Measurements from ENCODE around the gene ARHGEF10L. TPM values are rescaled to one million over a fixed set of nuclear protein-coding genes. Genes with fewer than 3 reads are reported as not detected.

The ARHGEF10L gene
- total RNA-seq, 1 donor from 2014 or later: 16.7 TPM

DNA sequence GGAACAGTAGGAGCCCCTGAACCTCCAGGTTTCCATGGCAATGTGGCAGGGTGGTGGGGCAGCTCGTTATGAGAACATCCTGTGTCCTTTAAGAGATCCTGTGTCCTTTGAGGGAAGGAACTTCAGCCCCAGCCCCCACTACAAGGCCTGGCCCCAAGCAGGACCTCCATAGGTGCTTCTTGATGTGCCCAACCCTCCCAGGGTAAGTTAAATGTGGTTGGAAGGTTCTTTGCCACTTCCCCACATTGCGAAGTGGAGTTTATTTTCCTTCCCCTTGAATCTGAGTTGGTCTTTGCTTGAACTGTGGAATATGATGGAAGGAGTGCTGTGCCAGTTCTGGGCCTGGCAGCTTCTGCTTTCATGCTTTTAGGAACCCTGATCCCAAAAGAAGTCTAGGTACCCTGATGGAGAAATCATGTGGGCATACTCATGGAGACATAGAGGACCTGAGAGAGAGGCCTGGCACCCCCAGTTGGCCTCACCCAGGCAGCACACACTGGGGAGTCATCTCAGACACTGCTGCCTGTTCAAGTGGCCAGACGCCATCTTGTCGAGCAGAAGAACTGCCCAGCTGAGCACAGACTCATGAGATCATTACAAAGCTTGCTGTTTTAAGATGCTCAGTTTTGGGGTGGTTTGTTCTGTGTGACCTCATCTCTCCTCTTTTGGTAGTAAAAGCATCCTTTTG, 171.5 kb downstream of the ARHGEF10L start:
- Histone ChIP-seq H3K27me3 (ENCODE audit: control insufficient read depth in 3 of 3, insufficient read depth in 3 of 3, low read length in 3 of 3) (peaks cover 0 to 13% (median 8%) of the 10 kb centered on the region in 3 donors), H3K36me3 (ENCODE audit: control insufficient read depth in 3 of 3, insufficient read depth in 3 of 3, low read length in 3 of 3) (no peaks in the 10 kb centered on the region), H3K9me3 (ENCODE audit: control insufficient read depth in 3 of 3, low read length in 3 of 3) (no peaks in the 10 kb centered on the region), H3K27ac (ENCODE audit: low read depth, low read length) (no peak overlapping the region), H3K4me3 (ENCODE audit: low read length in 3 of 3) (no peak overlapping the region), H3K9ac (ENCODE audit: low read depth in 1 of 3, low read length in 3 of 3) (no peak overlapping the region), H3K4me1 (ENCODE audit: control insufficient read depth in 3 of 3, insufficient read depth in 3 of 3, low read length in 3 of 3) (no peaks in the 10 kb centered on the region)

DNA sequence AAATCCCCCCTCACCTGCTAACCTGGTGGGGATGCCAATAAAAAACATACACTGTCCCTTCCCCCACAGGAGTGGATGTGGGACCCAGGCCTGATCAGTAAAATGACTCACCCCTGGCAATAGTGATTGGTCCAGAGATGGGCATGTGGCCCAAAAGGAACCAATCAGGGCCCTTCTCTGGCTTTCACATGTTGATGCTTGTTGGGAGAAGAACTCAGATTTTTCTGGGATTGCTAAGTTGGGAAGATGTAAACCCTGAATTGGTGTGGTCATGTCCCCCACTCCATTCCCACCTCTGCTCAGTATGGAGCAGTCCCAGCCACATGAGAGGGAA, 172.0 kb downstream of the ARHGEF10L start:
- H3K9ac ChIP-seq (ENCODE audit: low read depth in 1 of 3, low read length in 3 of 3): no peak overlapping the region
- H3K9me3 ChIP-seq (ENCODE audit: control insufficient read depth in 3 of 3, low read length in 3 of 3): no peaks in the 10 kb centered on the region
- peaks cover 0 to 12% (median 8%) of the 10 kb centered on the region in 3 donors for H3K27me3 ChIP-seq (ENCODE audit: control insufficient read depth in 3 of 3, insufficient read depth in 3 of 3, low read length in 3 of 3)
- H3K4me3 ChIP-seq (ENCODE audit: low read length in 3 of 3): no peak overlapping the region
- H3K27ac ChIP-seq (ENCODE audit: low read depth, low read length): no peak overlapping the region
- no peaks in the 10 kb centered on the region for H3K36me3 ChIP-seq (ENCODE audit: control insufficient read depth in 3 of 3, insufficient read depth in 3 of 3, low read length in 3 of 3)
- H3K4me1 ChIP-seq (ENCODE audit: control insufficient read depth in 3 of 3, insufficient read depth in 3 of 3, low read length in 3 of 3): no peaks in the 10 kb centered on the region

- H3K4me1 ChIP-seq (ENCODE audit: control insufficient read depth in 3 of 3, insufficient read depth in 3 of 3, low read length in 3 of 3): no peaks in the 10 kb centered on the region
- H3K27me3 ChIP-seq (ENCODE audit: control insufficient read depth in 3 of 3, insufficient read depth in 3 of 3, low read length in 3 of 3): peaks cover 0 to 12% (median 8%) of the 10 kb centered on the region in 3 donors
- H3K9me3 ChIP-seq (ENCODE audit: control insufficient read depth in 3 of 3, low read length in 3 of 3): no peaks in the 10 kb centered on the region
- H3K36me3 ChIP-seq (ENCODE audit: control insufficient read depth in 3 of 3, insufficient read depth in 3 of 3, low read length in 3 of 3): no peaks in the 10 kb centered on the region
- H3K4me3 ChIP-seq (ENCODE audit: low read length in 3 of 3): no peak overlapping the region
- no peak overlapping the region for H3K27ac ChIP-seq (ENCODE audit: low read depth, low read length)
- H3K9ac ChIP-seq (ENCODE audit: low read depth in 1 of 3, low read length in 3 of 3): no peak overlapping the region
These were observed 172.4 kb downstream of the ARHGEF10L start for GRCh38 chr1:17711941-17712340.

DNA sequence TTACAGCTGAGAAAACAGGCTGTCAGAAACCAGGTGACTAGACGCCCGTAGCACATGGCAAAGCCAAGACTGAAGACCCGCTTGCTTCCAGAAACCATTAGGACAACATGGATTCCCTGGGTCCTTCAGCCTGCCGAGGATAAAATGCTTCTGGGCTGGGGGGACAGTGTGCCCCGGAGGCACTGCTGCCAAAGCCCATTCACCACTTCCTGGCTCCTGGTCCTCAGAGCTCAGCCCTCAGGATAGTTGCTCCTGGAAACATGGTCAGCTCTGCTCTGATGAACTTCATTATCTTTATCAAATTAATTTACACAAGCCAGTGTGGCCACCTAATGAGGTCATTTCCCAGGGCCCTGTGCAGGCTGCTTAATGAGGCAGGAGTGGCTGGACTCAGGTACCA, 174.5 kb downstream of the ARHGEF10L start:
- Histone ChIP-seq H3K27me3 (ENCODE audit: control insufficient read depth in 3 of 3, insufficient read depth in 3 of 3, low read length in 3 of 3) (peaks cover 0 to 22% (median 16%) of the 10 kb centered on the region in 3 donors), H3K27ac (ENCODE audit: low read depth, low read length) (no peak overlapping the region), H3K4me3 (ENCODE audit: low read length in 3 of 3) (no peak overlapping the region), H3K9ac (ENCODE audit: low read depth in 1 of 3, low read length in 3 of 3) (no peak overlapping the region), H3K4me1 (ENCODE audit: control insufficient read depth in 3 of 3, insufficient read depth in 3 of 3, low read length in 3 of 3) (no peaks in the 10 kb centered on the region), H3K36me3 (ENCODE audit: control insufficient read depth in 3 of 3, insufficient read depth in 3 of 3, low read length in 3 of 3) (no peaks in the 10 kb centered on the region), H3K9me3 (ENCODE audit: control insufficient read depth in 3 of 3, low read length in 3 of 3) (no peaks in the 10 kb centered on the region)

GRCh38 chr1:17717594-17718535, 178.4 kb downstream of the ARHGEF10L start:
- peaks cover 3 to 23% (median 20%) of the 10 kb centered on the region in 3 donors for H3K27me3 ChIP-seq (ENCODE audit: control insufficient read depth in 3 of 3, insufficient read depth in 3 of 3, low read length in 3 of 3)
- no peak overlapping the region for H3K9ac ChIP-seq (ENCODE audit: low read depth in 1 of 3, low read length in 3 of 3)
- H3K4me3 ChIP-seq (ENCODE audit: low read length in 3 of 3): no peak overlapping the region
- H3K9me3 ChIP-seq (ENCODE audit: control insufficient read depth in 3 of 3, low read length in 3 of 3): no peaks in the 10 kb centered on the region
- no peak overlapping the region for H3K27ac ChIP-seq (ENCODE audit: low read depth, low read length)
- no peaks in the 10 kb centered on the region for H3K4me1 ChIP-seq (ENCODE audit: control insufficient read depth in 3 of 3, insufficient read depth in 3 of 3, low read length in 3 of 3)
- H3K36me3 ChIP-seq (ENCODE audit: control insufficient read depth in 3 of 3, insufficient read depth in 3 of 3, low read length in 3 of 3): no peaks in the 10 kb centered on the region

DNA sequence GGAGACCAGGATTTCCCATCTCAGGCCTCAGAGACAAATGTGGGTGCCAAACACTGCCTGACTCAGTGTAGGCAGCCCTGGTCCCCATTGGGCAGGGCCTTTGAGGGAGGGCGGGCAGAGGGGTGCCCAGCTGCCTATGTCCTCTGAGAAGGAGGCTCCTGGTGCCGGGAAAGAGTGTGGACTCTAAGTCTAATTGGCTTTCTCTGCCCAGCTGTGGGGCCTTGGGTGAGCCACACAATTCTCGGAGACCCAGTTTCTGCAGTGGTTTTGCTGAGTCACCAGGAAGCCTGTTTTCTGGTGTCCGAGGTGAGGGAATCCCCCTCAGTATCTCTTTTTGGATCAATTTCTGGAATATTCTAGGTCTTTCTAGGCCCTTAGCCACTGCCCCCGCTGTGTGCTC, 180.4 kb downstream of the ARHGEF10L start:
- H3K27ac ChIP-seq (ENCODE audit: low read depth, low read length): no peak overlapping the region
- H3K9me3 ChIP-seq (ENCODE audit: control insufficient read depth in 3 of 3, low read length in 3 of 3): no peaks in the 10 kb centered on the region
- no peak overlapping the region for H3K4me3 ChIP-seq (ENCODE audit: low read length in 3 of 3)
- H3K4me1 ChIP-seq (ENCODE audit: control insufficient read depth in 3 of 3, insufficient read depth in 3 of 3, low read length in 3 of 3): no peaks in the 10 kb centered on the region
- no peak overlapping the region for H3K9ac ChIP-seq (ENCODE audit: low read depth in 1 of 3, low read length in 3 of 3)
- no peaks in the 10 kb centered on the region for H3K36me3 ChIP-seq (ENCODE audit: control insufficient read depth in 3 of 3, insufficient read depth in 3 of 3, low read length in 3 of 3)
- H3K27me3 ChIP-seq (ENCODE audit: control insufficient read depth in 3 of 3, insufficient read depth in 3 of 3, low read length in 3 of 3): peaks cover 6 to 27% (median 19%) of the 10 kb centered on the region in 3 donors

GRCh38 chr1:17721444-17721843, 181.9 kb downstream of the ARHGEF10L start:
- H3K4me3 ChIP-seq (ENCODE audit: low read length in 3 of 3): no peak overlapping the region
- no peaks in the 10 kb centered on the region for H3K9me3 ChIP-seq (ENCODE audit: control insufficient read depth in 3 of 3, low read length in 3 of 3)
- H3K9ac ChIP-seq (ENCODE audit: low read depth in 1 of 3, low read length in 3 of 3): no peak overlapping the region
- no peaks in the 10 kb centered on the region for H3K4me1 ChIP-seq (ENCODE audit: control insufficient read depth in 3 of 3, insufficient read depth in 3 of 3, low read length in 3 of 3)
- no peaks in the 10 kb centered on the region for H3K36me3 ChIP-seq (ENCODE audit: control insufficient read depth in 3 of 3, insufficient read depth in 3 of 3, low read length in 3 of 3)
- no peak overlapping the region for H3K27ac ChIP-seq (ENCODE audit: low read depth, low read length)
- peaks cover 6 to 21% (median 12%) of the 10 kb centered on the region in 3 donors for H3K27me3 ChIP-seq (ENCODE audit: control insufficient read depth in 3 of 3, insufficient read depth in 3 of 3, low read length in 3 of 3)

DNA sequence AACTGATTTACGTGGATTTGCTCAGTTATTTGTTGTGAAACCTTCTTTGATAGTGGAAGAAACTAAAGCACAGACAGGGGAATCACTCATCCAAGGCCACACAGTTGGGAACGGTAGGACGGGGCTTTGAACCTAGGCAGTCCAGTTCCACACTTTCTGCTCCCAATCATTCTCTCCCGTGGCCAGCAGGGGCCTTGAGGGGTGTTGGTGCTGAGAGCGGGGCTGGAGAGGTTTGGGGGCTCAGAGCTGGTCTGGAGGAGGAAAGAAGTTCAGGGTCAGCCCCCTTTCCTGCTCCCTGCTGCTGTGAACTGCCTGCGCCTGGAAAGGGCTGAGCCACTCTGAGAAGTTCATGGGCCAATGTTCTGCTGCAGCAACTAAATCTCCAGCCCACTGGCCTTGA, 184.2 kb downstream of the ARHGEF10L start:
- no peaks in the 10 kb centered on the region for H3K4me1 ChIP-seq (ENCODE audit: control insufficient read depth in 3 of 3, insufficient read depth in 3 of 3, low read length in 3 of 3)
- no peaks in the 10 kb centered on the region for H3K9me3 ChIP-seq (ENCODE audit: control insufficient read depth in 3 of 3, low read length in 3 of 3)
- H3K27me3 ChIP-seq (ENCODE audit: control insufficient read depth in 3 of 3, insufficient read depth in 3 of 3, low read length in 3 of 3): peaks cover 6 to 10% (median 8%) of the 10 kb centered on the region in 3 donors
- H3K9ac ChIP-seq (ENCODE audit: low read depth in 1 of 3, low read length in 3 of 3): no peak overlapping the region
- H3K4me3 ChIP-seq (ENCODE audit: low read length in 3 of 3): no peak overlapping the region
- no peaks in the 10 kb centered on the region for H3K36me3 ChIP-seq (ENCODE audit: control insufficient read depth in 3 of 3, insufficient read depth in 3 of 3, low read length in 3 of 3)
- no peak overlapping the region for H3K27ac ChIP-seq (ENCODE audit: low read depth, low read length)

DNA sequence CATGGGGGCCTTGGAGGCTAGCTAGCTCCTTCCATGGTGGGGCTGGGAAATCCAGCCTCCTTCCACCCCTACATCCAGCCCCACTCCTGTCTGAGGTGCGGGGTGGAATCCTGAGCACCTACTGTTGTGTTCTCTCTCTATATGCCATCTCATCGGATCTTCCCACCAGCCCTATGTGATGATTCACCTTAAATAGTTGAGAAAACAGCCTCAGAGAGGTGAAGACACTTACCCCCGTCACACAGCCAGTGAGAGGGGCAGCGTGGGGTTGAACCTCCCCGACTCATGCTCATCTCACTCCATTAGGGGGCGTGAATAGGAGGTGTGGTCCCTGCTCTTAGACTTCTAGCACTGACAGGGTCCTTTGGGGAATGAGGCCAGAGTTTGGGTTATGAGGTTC, 184.7 kb downstream of the ARHGEF10L start:
- Histone ChIP-seq H3K36me3 (ENCODE audit: control insufficient read depth in 3 of 3, insufficient read depth in 3 of 3, low read length in 3 of 3) (no peaks in the 10 kb centered on the region), H3K4me3 (ENCODE audit: low read length in 3 of 3) (no peak overlapping the region), H3K27me3 (ENCODE audit: control insufficient read depth in 3 of 3, insufficient read depth in 3 of 3, low read length in 3 of 3) (peaks cover 6 to 12% (median 11%) of the 10 kb centered on the region in 3 donors), H3K9me3 (ENCODE audit: control insufficient read depth in 3 of 3, low read length in 3 of 3) (no peaks in the 10 kb centered on the region), H3K4me1 (ENCODE audit: control insufficient read depth in 3 of 3, insufficient read depth in 3 of 3, low read length in 3 of 3) (no peaks in the 10 kb centered on the region), H3K27ac (ENCODE audit: low read depth, low read length) (no peak overlapping the region), H3K9ac (ENCODE audit: low read depth in 1 of 3, low read length in 3 of 3) (no peak overlapping the region)

DNA sequence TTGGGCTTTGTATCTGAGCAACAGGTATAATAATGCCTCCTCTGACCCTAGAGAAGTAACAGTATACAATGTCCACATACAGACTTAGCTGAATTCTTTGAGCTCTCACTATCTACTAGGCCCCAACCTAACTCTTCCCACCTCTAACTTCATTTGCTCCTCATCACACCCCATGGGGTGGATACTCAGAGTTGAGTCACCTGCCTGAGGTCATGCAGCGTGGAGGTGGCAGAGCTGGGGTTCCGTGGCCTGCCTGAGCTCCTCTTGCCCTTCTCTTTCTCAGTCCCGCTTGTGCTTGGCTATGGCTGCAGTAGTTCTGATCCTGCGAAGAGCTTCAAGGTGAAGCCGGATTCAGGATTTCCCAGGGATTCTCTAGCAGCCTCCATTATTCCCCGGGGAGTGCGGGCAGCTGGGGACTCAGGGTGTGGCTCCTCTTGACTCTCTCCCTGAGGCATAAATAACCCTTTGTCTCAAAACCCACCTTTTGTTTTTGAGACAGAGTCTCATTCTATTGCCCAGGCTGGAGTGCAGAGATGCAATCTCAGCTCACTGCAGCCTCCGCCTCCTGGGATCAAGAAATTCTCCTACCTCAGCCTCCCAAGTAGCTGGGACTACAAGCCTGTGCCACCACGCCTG, 185.7 kb downstream of the ARHGEF10L start:
- Histone ChIP-seq H3K27me3 (ENCODE audit: control insufficient read depth in 3 of 3, insufficient read depth in 3 of 3, low read length in 3 of 3) (peaks cover 6 to 19% (median 14%) of the 10 kb centered on the region in 3 donors), H3K4me3 (ENCODE audit: low read length in 3 of 3) (no peak overlapping the region), H3K4me1 (ENCODE audit: control insufficient read depth in 3 of 3, insufficient read depth in 3 of 3, low read length in 3 of 3) (no peaks in the 10 kb centered on the region), H3K9me3 (ENCODE audit: control insufficient read depth in 3 of 3, low read length in 3 of 3) (no peaks in the 10 kb centered on the region), H3K9ac (ENCODE audit: low read depth in 1 of 3, low read length in 3 of 3) (no peak overlapping the region), H3K36me3 (ENCODE audit: control insufficient read depth in 3 of 3, insufficient read depth in 3 of 3, low read length in 3 of 3) (no peaks in the 10 kb centered on the region), H3K27ac (ENCODE audit: low read depth, low read length) (no peak overlapping the region)
